CD4-positive, alpha-beta T cell treated with Interleukin-15 for 4 hours (primary cell): ENCODE measurements around the gene SRL.
"Not testable (repeated sequence)": the region's sequence is repeated elsewhere in the genome, so short reads cannot be mapped to it uniquely, and the experiment has no call there.

Source experiments
- DNase-seq: peaks from one replicate; pipeline ENCODE4 v3.0.0-alpha.2; 2020; ENCODE audit warnings: low spot score

SRL gene

GRCh38 chr16:4260360-4260759 lies 18.5 kb upstream of the SRL start:
- no peak for DNase-seq

DNA sequence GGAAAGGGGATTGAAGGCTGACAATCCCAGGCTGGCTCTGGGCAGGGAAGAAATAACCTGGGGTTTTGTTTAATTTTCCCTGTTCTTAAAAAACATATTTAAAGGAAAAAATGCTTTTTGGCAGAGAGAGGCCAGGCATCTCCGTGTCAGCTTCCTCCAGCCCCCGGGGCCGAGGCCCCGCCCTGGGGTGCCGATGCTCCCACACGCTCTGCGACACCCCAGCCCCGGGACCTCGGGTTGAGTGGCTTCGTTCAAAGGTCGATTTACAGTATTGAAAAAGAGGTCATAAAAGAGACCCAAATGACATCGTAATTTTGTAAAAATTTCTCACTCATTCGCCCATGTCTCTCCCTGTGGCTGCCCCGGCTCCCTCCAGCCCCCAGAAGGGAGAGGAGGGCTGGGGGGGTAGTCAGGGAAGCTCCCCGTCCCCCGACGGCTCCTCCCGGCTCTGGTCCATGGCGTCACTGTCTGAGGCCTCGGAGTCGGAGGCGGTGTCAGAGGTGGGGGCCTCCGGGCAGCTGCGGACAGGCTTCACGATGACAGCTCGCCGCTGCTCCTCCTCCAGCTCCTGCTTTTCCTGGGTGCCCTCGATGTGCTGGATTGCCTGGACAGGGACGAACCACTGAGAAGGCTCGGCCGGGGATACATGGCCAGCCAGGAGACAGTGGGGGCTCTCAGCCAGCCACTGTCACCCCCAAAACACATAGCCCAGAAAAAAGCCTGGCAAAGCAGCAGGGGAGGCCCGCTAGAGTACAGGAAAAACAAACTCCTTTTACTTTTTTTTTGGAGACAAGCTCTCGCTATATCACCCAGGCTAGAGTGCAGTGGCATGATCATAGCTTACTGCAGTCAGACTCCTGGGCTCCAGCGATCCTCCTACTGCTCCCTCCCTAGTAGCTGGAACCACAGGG lies 16.0 kb upstream of the SRL start:
- DNase-seq = no peak

DNA sequence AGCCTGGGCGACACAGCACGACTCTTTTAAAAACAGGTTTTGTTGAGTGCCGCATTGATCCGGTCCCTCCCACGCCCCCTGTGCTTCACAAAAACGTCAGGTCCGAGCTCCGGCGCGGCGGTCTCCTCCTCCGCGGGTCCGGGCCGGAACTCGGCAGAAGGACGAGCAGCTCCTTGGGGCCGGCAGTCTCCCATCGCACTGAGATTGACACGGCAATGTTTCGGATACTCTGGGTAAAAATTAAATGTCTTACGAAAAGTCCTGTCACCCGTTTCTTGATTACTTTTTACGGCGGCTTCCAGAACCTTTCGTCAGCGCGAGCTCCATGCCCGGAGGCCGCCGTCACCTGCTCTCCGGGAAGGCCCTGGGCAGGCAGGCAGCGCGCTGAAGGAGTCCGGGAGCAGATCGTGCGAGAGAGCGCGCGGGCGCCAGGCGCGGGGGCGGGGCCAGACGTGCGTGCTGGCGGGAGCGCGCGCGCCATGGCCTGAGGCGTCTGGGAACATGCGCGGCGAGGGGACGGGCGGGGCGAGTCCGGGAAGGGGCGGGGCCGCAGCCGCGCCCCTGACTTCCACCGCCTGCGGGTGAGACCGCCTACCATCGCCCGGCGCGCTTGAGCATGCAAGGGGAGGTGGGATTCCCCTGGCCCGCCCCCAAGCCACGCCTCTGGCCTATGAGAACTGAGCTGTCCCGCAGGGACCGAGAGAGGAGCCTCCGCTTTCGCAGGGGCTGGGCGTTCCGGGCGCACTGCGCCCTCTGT lies 11.7 kb upstream of the SRL start:
- peak; percentile 100 for DNase-seq

GRCh38 chr16:4253012-4253393 lies 11.1 kb upstream of the SRL start:
- DNase-seq = not testable (repeated sequence)

DNA sequence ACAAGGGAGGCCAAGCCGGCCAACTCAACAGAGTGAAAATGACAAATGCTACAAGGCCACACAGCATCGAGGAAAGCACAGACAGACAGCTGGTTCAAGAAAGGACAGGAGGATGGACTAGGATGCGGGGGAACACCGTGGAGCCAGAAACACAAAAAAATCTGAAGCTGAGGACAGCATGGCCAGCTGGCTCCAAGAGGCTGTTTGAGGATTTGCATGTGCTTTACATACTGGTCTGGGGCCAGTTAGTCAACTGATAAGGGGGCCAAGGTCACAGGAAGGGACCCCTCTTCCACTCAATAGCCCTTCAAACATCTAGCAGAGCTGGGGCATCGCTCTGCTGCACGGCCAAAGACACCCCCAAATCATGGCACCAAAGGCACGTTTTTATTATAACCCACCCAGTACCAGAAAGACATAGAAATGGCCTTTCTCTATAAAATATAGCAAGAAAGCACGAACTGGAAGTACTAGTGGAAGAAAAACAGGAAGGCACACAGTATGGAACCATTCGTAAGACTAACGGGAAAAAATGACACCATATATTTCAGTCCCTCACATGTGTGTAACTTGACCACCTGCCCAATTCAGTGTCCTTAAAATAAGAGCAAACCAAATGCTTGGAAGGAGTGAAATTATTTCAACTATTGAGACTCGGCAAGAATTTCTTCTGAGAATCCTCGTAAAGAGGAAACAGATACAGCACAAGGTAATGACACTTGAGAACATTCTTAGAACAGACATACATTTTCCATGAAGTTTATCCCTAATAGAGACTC lies 7.8 kb upstream of the SRL start:
- DNase-seq = no peak

GRCh38 chr16:4247460-4247784 lies 5.5 kb upstream of the SRL start:
- DNase-seq = no peak

- DNase-seq = no peak
Observed at GRCh38 chr16:4246777-4247459, 5.0 kb upstream of the SRL start.

DNA sequence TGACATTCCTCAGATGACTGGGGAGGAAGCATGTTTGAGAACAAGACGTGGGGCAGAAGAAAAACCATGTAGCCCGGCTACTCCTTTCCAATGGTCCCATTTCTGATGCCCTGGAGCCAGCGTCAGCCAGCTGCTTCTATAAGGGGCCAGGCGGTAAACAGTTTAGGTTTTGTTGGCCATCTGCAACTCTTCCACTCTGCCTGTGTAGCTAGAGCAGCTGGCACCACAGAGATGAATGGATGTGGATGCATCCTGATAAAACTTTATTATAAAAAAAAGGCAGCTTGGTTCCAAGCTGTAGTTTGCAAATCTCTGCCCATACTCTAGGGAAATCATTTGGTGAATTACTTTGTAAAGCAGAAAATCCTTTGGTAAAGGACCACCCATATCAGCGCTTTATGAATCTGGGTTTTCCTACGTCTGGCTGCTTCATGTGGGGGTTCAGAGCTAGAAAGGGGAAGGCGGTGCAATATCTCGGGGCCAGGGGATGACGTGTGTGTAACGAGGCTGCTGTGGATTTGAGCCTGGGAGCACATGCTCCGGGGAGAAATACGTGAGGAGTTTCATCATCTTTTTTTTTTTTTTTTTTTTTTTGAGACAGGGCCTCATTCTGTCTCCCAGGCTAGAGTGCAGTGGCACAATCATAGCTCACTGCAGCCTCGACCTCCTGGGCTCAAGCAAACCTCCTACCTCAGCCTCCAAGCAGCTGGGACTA lies 3.4 kb upstream of the SRL start:
- no peak for DNase-seq

- DNase-seq = no peak
Observed at GRCh38 chr16:4244254-4245076, 2.6 kb upstream of the SRL start.

DNA sequence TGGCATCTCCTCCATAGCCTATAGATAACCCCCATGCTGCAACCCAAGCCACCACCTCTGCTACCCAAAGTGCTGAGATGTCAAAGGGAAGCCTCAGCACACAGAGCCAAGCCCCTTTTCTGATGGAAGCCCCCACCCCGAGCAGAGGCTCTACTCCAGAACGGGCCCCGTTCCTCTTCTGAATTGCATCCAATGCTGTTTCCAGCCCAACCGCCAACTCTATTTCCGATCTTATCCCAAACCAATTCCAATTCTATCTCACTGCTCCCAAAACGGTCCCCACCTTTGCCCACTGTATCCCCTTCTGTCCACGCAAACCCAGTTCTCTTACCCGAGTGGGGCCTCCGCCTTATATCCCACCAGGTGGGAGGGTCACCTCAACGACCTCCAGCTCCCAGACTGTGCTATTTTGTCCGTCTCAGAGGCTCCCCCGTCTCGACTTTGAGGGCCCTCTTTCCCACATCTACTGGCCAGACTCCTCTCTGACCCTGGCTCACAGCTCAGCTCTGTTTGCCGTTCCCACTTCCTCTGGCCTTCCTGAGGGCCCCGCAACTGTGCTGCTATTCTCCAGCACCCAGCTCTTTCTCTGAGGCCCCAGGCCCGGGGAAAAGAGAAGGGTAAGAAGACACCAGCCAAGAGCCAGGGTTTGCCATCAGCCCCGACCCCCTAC lies 487 bp downstream of the SRL start:
- DNase-seq = no peak

GRCh38 chr16:4240624-4241023 lies 1.3 kb downstream of the SRL start:
- DNase-seq = no peak

DNA sequence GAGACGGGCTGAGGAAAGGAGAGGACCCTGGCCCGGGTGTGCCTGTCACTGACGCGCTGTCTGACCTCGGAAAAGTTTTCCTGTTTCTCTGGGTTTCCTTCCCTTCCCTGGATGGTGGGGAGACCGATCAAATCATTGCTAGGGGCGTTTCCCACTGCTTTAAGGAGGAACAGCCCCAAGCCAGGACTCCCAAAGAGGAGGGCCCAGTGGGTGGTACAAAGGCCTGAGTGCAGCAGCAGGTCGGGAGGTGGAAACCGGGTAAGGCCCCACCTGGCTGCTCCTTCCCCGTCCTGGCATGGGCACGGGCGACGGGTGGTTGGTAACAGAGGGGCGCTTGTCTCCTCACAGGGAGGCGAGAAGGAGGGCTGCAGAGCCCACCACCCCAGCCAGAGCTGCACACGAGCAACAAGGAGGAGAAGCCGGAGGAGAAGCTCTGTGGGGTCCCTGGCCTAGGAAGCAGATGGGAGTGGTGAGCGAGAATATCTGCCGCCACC lies 2.2 kb downstream of the SRL start:
- no peak for DNase-seq

GRCh38 chr16:4239020-4239419 lies 2.9 kb downstream of the SRL start:
- no peak for DNase-seq

DNA sequence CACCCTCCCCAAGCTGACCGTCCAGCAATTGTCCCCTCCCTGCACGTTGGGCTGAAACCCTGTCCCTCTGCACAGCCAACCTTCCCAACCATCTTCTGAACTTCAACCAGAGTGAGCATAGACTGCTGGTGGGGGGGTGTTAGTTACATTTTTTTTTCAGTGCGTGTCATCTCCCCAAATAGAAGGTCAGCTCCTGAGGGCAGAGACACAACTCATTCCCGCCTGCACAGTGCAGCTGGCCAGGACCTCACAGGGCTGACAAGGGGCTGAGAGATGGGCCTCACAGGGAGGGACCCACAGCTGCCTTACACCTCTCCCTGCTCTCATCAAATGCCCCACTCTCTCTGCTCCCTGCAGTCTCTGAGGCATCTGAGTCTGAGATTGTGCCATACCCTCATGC lies 8.4 kb downstream of the SRL start:
- no peak for DNase-seq

DNA sequence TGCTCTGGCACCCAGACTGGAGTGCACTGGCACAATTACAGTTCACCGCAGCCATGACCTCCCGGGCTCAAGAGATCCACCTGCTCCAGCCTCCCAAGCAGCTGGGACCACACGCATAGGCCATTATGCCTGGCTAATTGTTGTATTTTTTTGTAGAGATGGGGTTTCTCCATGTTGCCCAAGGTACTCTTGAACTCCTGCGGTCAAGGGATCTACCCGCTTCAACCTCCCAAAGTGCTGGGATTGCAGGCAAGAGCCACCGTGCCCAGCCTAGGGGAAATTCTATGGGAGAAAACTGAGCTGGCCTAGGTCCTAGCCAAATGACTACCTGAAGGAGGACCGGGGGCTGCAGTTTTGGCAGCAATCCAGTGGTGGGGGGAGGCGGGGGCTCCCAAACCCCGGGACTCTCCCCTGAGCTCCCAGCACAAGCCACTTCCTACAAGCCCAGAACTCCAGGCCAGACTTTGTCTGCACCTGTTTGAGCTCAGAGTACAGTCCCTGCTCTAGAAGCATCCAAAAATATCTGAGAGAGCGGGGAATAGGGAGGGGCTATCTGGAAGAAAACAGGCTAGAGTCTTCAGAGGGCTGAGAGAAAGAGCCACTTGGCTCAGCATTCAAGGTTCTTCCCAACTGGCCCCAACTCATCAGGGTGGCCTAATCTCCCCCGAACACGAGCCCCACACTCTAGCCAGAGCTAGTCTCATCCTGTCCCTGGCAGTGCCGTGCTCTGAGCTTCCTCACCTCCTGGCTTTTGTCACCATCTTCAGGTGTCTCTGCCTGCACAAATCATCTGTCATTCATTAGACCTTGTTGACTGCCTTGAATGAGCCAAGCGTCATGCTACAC lies 9.1 kb downstream of the SRL start:
- DNase-seq = no peak

DNA sequence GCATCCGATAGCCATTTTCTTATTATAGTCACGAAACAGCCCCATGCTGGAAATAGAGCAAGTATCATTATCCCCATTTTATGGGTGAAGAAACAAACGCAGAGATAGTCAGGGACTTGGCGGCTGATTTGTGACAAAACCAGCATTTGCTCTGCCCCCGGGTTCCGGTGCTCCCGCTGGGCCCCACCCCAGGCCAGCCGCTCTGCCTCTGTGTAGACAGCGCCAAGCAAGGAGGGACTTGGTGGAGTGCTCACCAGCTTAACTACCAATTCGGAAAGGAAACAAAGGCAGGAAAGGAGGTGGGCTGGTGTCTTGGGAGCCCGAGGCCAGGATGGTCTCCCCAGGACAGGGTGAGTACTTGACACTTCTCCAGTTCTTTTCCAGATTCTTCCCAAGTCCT lies 10.0 kb downstream of the SRL start:
- DNase-seq = no peak

DNA sequence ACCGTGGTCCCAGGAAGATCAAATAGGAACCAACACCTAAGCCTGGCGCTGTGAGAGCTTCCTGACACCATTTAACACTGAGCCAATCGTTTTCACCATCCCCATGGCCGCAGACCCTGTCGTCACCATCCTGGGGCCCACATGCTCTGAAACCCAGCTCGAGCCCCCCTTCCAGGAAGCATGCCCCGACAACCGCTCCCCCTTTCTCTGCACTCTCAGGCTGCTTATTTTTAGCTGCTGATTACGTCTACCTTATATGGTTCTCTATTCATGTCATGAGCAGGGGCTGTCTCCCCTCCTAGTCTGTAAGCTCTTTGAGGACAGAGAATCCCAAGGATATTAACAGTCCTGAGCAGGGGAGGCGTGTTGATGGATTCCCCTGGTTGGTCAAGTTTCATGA lies 10.5 kb downstream of the SRL start:
- DNase-seq = no peak

- no peak for DNase-seq
Observed at GRCh38 chr16:4227040-4227332, 14.9 kb downstream of the SRL start.
